ENCODE results near the gene ITGAV. TPM values are rescaled to one million over a fixed set of nuclear protein-coding genes. Genes with fewer than 3 reads are reported as not detected.
A peak's percentile ranks its signal among the peaks of the same experiment; 100 is the strongest.

ITGAV gene
- total RNA-seq, 1 donor from 2014 or later = 65.6 TPM

- H3K36me3 Mint-ChIP-seq = peaks cover 3% of the 10 kb centered on the region
- no peak for DNase-seq (ENCODE audit: extremely low spot score, unreplicated experiment)
- H3K9me3 Mint-ChIP-seq = no peaks in the 10 kb centered on the region
- TF ChIP-seq CTCF (conservative IDR thresholded peaks at IDR 0.05) = no peak
- H3K27me3 Mint-ChIP-seq = peaks cover 15% of the 10 kb centered on the region
- H3K27ac Mint-ChIP-seq = no peak overlapping the region
- peaks cover 10% of the 10 kb centered on the region for H3K4me1 Mint-ChIP-seq (ENCODE audit: unreplicated experiment)
- H3K4me3 Mint-ChIP-seq = peak overlapping the region; percentile 34
These were observed 106.4 kb downstream of the ITGAV start for GRCh38 chr2:186696290-186696689.

GRCh38 chr2:186696804-186697203, 106.9 kb downstream of the ITGAV start:
- H3K36me3 Mint-ChIP-seq = peaks cover 3% of the 10 kb centered on the region
- no peaks in the 10 kb centered on the region for H3K9me3 Mint-ChIP-seq
- no peak for DNase-seq (ENCODE audit: extremely low spot score, unreplicated experiment)
- no peak overlapping the region for H3K27ac Mint-ChIP-seq
- peaks cover 13% of the 10 kb centered on the region for H3K4me1 Mint-ChIP-seq (ENCODE audit: unreplicated experiment)
- TF ChIP-seq CTCF (conservative IDR thresholded peaks at IDR 0.05) = no peak
- peak overlapping the region; percentile 34 for H3K4me3 Mint-ChIP-seq
- H3K27me3 Mint-ChIP-seq = peaks cover 15% of the 10 kb centered on the region

- no peak for TF ChIP-seq CTCF (conservative IDR thresholded peaks at IDR 0.05)
- Mint-ChIP-seq H3K36me3 (peaks cover 3% of the 10 kb centered on the region), H3K9me3 (no peaks in the 10 kb centered on the region), H3K4me1 (ENCODE audit: unreplicated experiment) (peaks cover 13% of the 10 kb centered on the region), H3K4me3 (no peak overlapping the region), H3K27me3 (peaks cover 15% of the 10 kb centered on the region), H3K27ac (no peak overlapping the region)
- DNase-seq (ENCODE audit: extremely low spot score, unreplicated experiment) = no peak
These were observed 107.7 kb downstream of the ITGAV start for GRCh38 chr2:186697536-186697935.

GRCh38 chr2:186699742-186700141, 109.9 kb downstream of the ITGAV start:
- no peak for TF ChIP-seq CTCF (conservative IDR thresholded peaks at IDR 0.05)
- H3K27me3 Mint-ChIP-seq = peaks cover 10% of the 10 kb centered on the region
- peaks cover 6% of the 10 kb centered on the region for H3K36me3 Mint-ChIP-seq
- H3K27ac Mint-ChIP-seq = no peak overlapping the region
- no peak overlapping the region for H3K4me3 Mint-ChIP-seq
- peaks cover 13% of the 10 kb centered on the region for H3K4me1 Mint-ChIP-seq (ENCODE audit: unreplicated experiment)
- no peaks in the 10 kb centered on the region for H3K9me3 Mint-ChIP-seq
- DNase-seq (ENCODE audit: extremely low spot score, unreplicated experiment) = no peak

GRCh38 chr2:186702006-186702405, 112.2 kb downstream of the ITGAV start:
- Mint-ChIP-seq H3K27ac (no peak overlapping the region), H3K36me3 (peaks cover 7% of the 10 kb centered on the region), H3K9me3 (no peaks in the 10 kb centered on the region), H3K27me3 (peaks cover 6% of the 10 kb centered on the region), H3K4me1 (ENCODE audit: unreplicated experiment) (peaks cover 8% of the 10 kb centered on the region), H3K4me3 (no peak overlapping the region)
- no peak for TF ChIP-seq CTCF (conservative IDR thresholded peaks at IDR 0.05)
- DNase-seq (ENCODE audit: extremely low spot score, unreplicated experiment) = no peak

- peaks cover 8% of the 10 kb centered on the region for H3K4me1 Mint-ChIP-seq (ENCODE audit: unreplicated experiment)
- DNase-seq (ENCODE audit: extremely low spot score, unreplicated experiment) = no peak
These were observed 112.6 kb downstream of the ITGAV start for GRCh38 chr2:186702501-186702900.

More at GRCh38 chr2:186702501-186702900, 112.6 kb downstream of the ITGAV start:
- H3K27ac Mint-ChIP-seq = no peak overlapping the region
- no peak overlapping the region for H3K4me3 Mint-ChIP-seq
- peaks cover 7% of the 10 kb centered on the region for H3K36me3 Mint-ChIP-seq
- no peaks in the 10 kb centered on the region for H3K9me3 Mint-ChIP-seq
- TF ChIP-seq CTCF (conservative IDR thresholded peaks at IDR 0.05) = no peak
- H3K27me3 Mint-ChIP-seq = peaks cover 6% of the 10 kb centered on the region
